H1 (cell line): ENCODE data around the gene SPRN. TPM values are rescaled to one million over a fixed set of nuclear protein-coding genes. Genes with fewer than 3 reads are reported as not detected.

ENCODE experiments used
- CTCF ChIA-PET: fragments of 300-600 bp; sonication (Branson Sonifier 250); formaldehyde crosslinking; loops from one replicate; lab custom pipeline; 2021; ENCODE audit not compliant: partially characterized antibody; lab: Charles Lee
- POLR2A ChIA-PET: fragments of 300-600 bp; sonication (Branson Sonifier 250); formaldehyde crosslinking; loops from one replicate; lab custom pipeline; 2021; ENCODE audit warnings: inconsistent platforms; ENCODE audit not compliant: partially characterized antibody; lab: Charles Lee
- DNase-seq, 2 experiments: peaks; one replicate each; pipeline versions ENCODE4 v3.0.0 to v3.0.0-alpha.2; 2010 to 2022; ENCODE audit warnings: low spot score in 2 of 2, low read depth in 1 of 2, mixed read lengths in 1 of 2
- FAIRE-seq: peaks from 2 replicates; lab custom pipeline; 2011; peaks lifted over from hg19 to GRCh38; lab: Jason Lieb, UNC
- H2AFZ ChIP-seq: 2 replicates; pipeline ENCODE4 v1.8.1; 2012; ENCODE audit warnings: low read length, inconsistent platforms
- H2AK5ac ChIP-seq: 2 replicates; pipeline ENCODE4 v1.6.1; 2013; ENCODE audit warnings: low read depth, low read length
- H2BK120ac ChIP-seq: replicated peaks from 2 replicates; pipeline ENCODE3; 2013; ENCODE audit warnings: low read depth, low read length, inconsistent platforms
- H2BK12ac ChIP-seq: 2 replicates; pipeline ENCODE4 v1.6.1; 2013; ENCODE audit warnings: low read depth, low read length
- H2BK15ac ChIP-seq: 2 replicates; pipeline ENCODE4 v1.6.1; 2013; ENCODE audit warnings: low read length
- H2BK20ac ChIP-seq: 2 replicates; pipeline ENCODE4 v1.6.1; 2013; ENCODE audit warnings: low read length
- H2BK5ac ChIP-seq: 2 replicates; pipeline ENCODE4 v1.6.1; 2013; ENCODE audit warnings: low read depth, low read length
- H3K14ac ChIP-seq: 2 replicates; pipeline ENCODE4 v1.6.1; 2013; ENCODE audit warnings: inconsistent platforms; ENCODE audit not compliant: insufficient read length
- H3K18ac ChIP-seq: 2 replicates; pipeline ENCODE4 v1.6.1; 2013; ENCODE audit warnings: low read length; ENCODE audit errors: extremely low read depth
- H3K23ac ChIP-seq: 2 replicates; pipeline ENCODE4 v1.6.1; 2013; ENCODE audit warnings: inconsistent platforms; ENCODE audit not compliant: insufficient read length
- H3K23me2 ChIP-seq: 2 replicates; pipeline ENCODE4 v1.6.1; 2013; ENCODE audit warnings: low read depth, low read length
- H3K27ac ChIP-seq: 2 replicates; pipeline ENCODE4 v1.6.1; 2011; ENCODE audit warnings: low read depth, low read length, inconsistent platforms
- H3K27me3 ChIP-seq, 4 experiments: replicated peaks in 1 of 4; 1 replicate in 1 of 4; 2 replicates in 3 of 4; pipeline versions ENCODE4 v1.6.1 to v1.8.1; 2011 to 2013; ENCODE audit warnings: low read length in 3 of 4, mild to moderate bottlenecking in 3 of 4, inconsistent platforms in 2 of 4, mixed read lengths in 2 of 4, moderate library complexity in 1 of 4; ENCODE audit not compliant: control insufficient read depth in 3 of 4, insufficient read depth in 3 of 4; ENCODE audit errors: extremely low read depth in 1 of 4
- H3K36me3 ChIP-seq, 4 experiments: 2 replicates each; pipeline versions ENCODE4 v1.6.1 to v1.8.1; 2011 to 2013; ENCODE audit warnings: mild to moderate bottlenecking in 4 of 4, low read length in 3 of 4, moderate library complexity in 2 of 4, control low read depth in 1 of 4, inconsistent platforms in 1 of 4; ENCODE audit not compliant: insufficient read depth in 4 of 4, control insufficient read depth in 2 of 4
- H3K4ac ChIP-seq: replicated peaks from 2 replicates; pipeline ENCODE3; 2013; ENCODE audit warnings: low read length, low read depth, mixed read lengths, inconsistent platforms; ENCODE audit not compliant: insufficient read length
- H3K4me1 ChIP-seq, 4 experiments: replicated peaks in 1 of 4; 1 replicate in 1 of 4; 2 replicates in 3 of 4; pipeline versions ENCODE4 v1.6.1 to v1.8.1; 2011 to 2013; ENCODE audit warnings: low read length in 3 of 4, inconsistent platforms in 2 of 4, mixed read lengths in 1 of 4; ENCODE audit not compliant: insufficient read depth in 4 of 4, control insufficient read depth in 3 of 4
- H3K4me2 ChIP-seq, 2 experiments: 2 replicates each; pipeline versions ENCODE4 v1.6.1 to v1.8.1; 2011 to 2013; ENCODE audit warnings: low read depth in 2 of 2, low read length in 2 of 2, control low read depth in 1 of 2, inconsistent platforms in 1 of 2, mild to moderate bottlenecking in 1 of 2; ENCODE audit not compliant: insufficient read depth in 1 of 2
- H3K4me3 ChIP-seq, 4 experiments: fragments of 200-600, 300-600 bp in 1 of 4; sonication (generic), shearing (Covaris generic), sonication (Bioruptor Twin) in 1 of 4; 2 replicates each; pipeline versions ENCODE4 v1.5.1 to v1.8.1; 2011 to 2016; ENCODE audit warnings: low read length in 4 of 4, low read depth in 3 of 4, control low read depth in 2 of 4, inconsistent platforms in 2 of 4, mild to moderate bottlenecking in 2 of 4, mixed read lengths in 1 of 4, moderate library complexity in 1 of 4; ENCODE audit not compliant: insufficient read depth in 2 of 4; ENCODE audit errors: extremely low read depth in 1 of 4
- H3K56ac ChIP-seq: replicated peaks from 2 replicates; pipeline ENCODE3; 2013; ENCODE audit warnings: low read depth, mild to moderate bottlenecking, mixed read lengths, low read length, inconsistent platforms; ENCODE audit not compliant: insufficient read length
- H3K79me1 ChIP-seq: 2 replicates; pipeline ENCODE4 v1.6.1; 2013; ENCODE audit warnings: low read depth, low read length, control low read depth
- H3K79me2 ChIP-seq, 2 experiments: 2 replicates each; pipeline versions ENCODE4 v1.6.1 to v1.8.1; 2012 to 2013; ENCODE audit warnings: low read length in 2 of 2, mild to moderate bottlenecking in 2 of 2, inconsistent platforms in 1 of 2; ENCODE audit not compliant: insufficient read depth in 2 of 2, control insufficient read depth in 1 of 2
- H3K9ac ChIP-seq, 4 experiments: replicated peaks in 1 of 4; 1 replicate in 1 of 4; 2 replicates in 3 of 4; pipeline versions ENCODE4 v1.6.1 to v1.8.1; 2011 to 2013; ENCODE audit warnings: low read depth in 3 of 4, low read length in 3 of 4, control low read depth in 2 of 4, mild to moderate bottlenecking in 2 of 4, moderate library complexity in 2 of 4, inconsistent platforms in 1 of 4; ENCODE audit errors: extremely low read depth in 1 of 4
- H3K9me3 ChIP-seq, 2 experiments: 2 replicates each; pipeline versions ENCODE4 v1.6.1 to v1.8.1; 2012 to 2013; ENCODE audit warnings: mild to moderate bottlenecking in 2 of 2, moderate library complexity in 2 of 2, control low read depth in 1 of 2, inconsistent platforms in 1 of 2, low read depth in 1 of 2, low read length in 1 of 2, mixed read lengths in 1 of 2; ENCODE audit not compliant: insufficient read depth in 2 of 2
- H4K20me1 ChIP-seq, 2 experiments: replicated peaks in 1 of 2; 2 replicates each; pipeline versions ENCODE3 to v1.8.1; 2011 to 2013; ENCODE audit warnings: inconsistent platforms in 2 of 2, low read length in 2 of 2, mild to moderate bottlenecking in 1 of 2; ENCODE audit not compliant: insufficient read depth in 2 of 2, control insufficient read depth in 1 of 2
- H4K5ac ChIP-seq: 2 replicates; pipeline ENCODE4 v1.6.1; 2013; ENCODE audit warnings: low read length, low read depth, mixed read lengths, inconsistent platforms; ENCODE audit not compliant: insufficient read length
- H4K8ac ChIP-seq: 2 replicates; pipeline ENCODE4 v1.8.0; 2013; ENCODE audit warnings: mild to moderate bottlenecking, moderate library complexity, low read length, inconsistent platforms; ENCODE audit not compliant: insufficient read depth; ENCODE audit errors: extremely low read depth
- H4K91ac ChIP-seq: replicated peaks from 2 replicates; pipeline ENCODE3; 2013; ENCODE audit warnings: low read length, mixed read lengths, inconsistent platforms; ENCODE audit not compliant: insufficient read length
- BACH1 ChIP-seq: IDR thresholded peaks from 2 replicates; pipeline ENCODE4 v1.6.1; 2012; ENCODE audit warnings: low read length, improper control_type of control experiment
- CHD1 ChIP-seq: IDR thresholded peaks from 2 replicates; pipeline ENCODE4 v1.6.1; 2012; ENCODE audit warnings: low read depth, low read length, improper control_type of control experiment
- KDM1A ChIP-seq: fragments of 200-600, 300-600 bp; sonication (generic); IDR thresholded peaks from 2 replicates; pipeline ENCODE4 v1.7.1; 2016; ENCODE audit warnings: mild to moderate bottlenecking, low read length, borderline replicate concordance
- NRF1 ChIP-seq: IDR thresholded peaks from 2 replicates; pipeline ENCODE4 v1.6.1; 2011; ENCODE audit warnings: mild to moderate bottlenecking, low read depth, low read length, improper control_type of control experiment
- RAD21 ChIP-seq, 2 experiments: IDR thresholded peaks in 1 of 2; conservative IDR thresholded peaks in 1 of 2; 2 replicates each; pipeline ENCODE4 v1.6.1; 2011; ENCODE audit warnings: low read depth in 2 of 2, low read length in 2 of 2, improper control_type of control experiment in 1 of 2, inconsistent platforms in 1 of 2, mild to moderate bottlenecking in 1 of 2, moderate library complexity in 1 of 2
- RBBP5 ChIP-seq: IDR thresholded peaks from 2 replicates; pipeline ENCODE4 v1.7.1; 2012; ENCODE audit warnings: low read depth, mild to moderate bottlenecking, inconsistent platforms, low read length, moderate library complexity, borderline replicate concordance
- RNF2 ChIP-seq: fragments of 200-900, 300-1000 bp; sonication (generic); IDR thresholded peaks from 2 replicates; pipeline ENCODE4 v1.7.1; 2016; ENCODE audit warnings: borderline replicate concordance, low read depth, mild to moderate bottlenecking, antibody characterized with exemption, low read length; ENCODE audit not compliant: poor library complexity, severe bottlenecking; ENCODE audit errors: missing control alignments
- SP2 ChIP-seq: IDR thresholded peaks from 2 replicates; pipeline ENCODE4 v1.6.1; 2012; ENCODE audit warnings: mild to moderate bottlenecking, low read length, inconsistent platforms
- YY1 ChIP-seq: IDR thresholded peaks from 2 replicates; pipeline ENCODE4 v1.6.1; 2011; ENCODE audit warnings: low read depth, mild to moderate bottlenecking, low read length
- WGBS, 2 experiments: shearing (Covaris generic) in 1 of 2; methylation state at CpG; one replicate each; pipeline versions ENCODE4 v1.1.6 to v1.1.7; 2013 to 2015; ENCODE audit warnings: low lambda C conversion rate in 2 of 2, mixed read lengths in 2 of 2, inconsistent platforms in 1 of 2, low coverage in 1 of 2, missing lambda C conversion rate in 1 of 2; ENCODE audit not compliant: insufficient replicate concordance in 2 of 2, insufficient coverage in 1 of 2, insufficient read length in 1 of 2; ENCODE audit errors: extremely low coverage in 1 of 2, missing lambda C conversion rate in 1 of 2; 5-methylcytosine and 5-hydroxymethylcytosine counted together
- polyA plus RNA-seq, 7 experiments: library from polyadenylated mRNA; depleted of rRNA in 3 of 7; stranded (reverse) in 5 of 7; unstranded in 2 of 7; fragments of >200 nt in 5 of 7; fragments of 200-250 nt in 2 of 7; gene quantifications; 1 replicate in 5 of 7; 2 replicates in 1 of 7; 4 replicates in 1 of 7; pipeline versions ENCODE4 v1.2.1 to v1.2.3, GENCODE V29; 2011 to 2013; ENCODE audit warnings: missing spikeins in 2 of 7, mixed read lengths in 2 of 7
- total RNA-seq: library from RNA; stranded (reverse); fragmentation: NEBNext Ultra II Directional; extraction: Animal tissue kit (Norgen Biotek cat#: 25700); gene quantifications from 2 replicates; pipeline ENCODE4 v1.2.1, GENCODE V29; 2021
- TF ChIP-seq, protein P1 (sequence below): IDR thresholded peaks from 2 replicates; pipeline ENCODE4 v1.6.1; 2011; ENCODE audit warnings: low read length, improper control_type of control experiment
- TF ChIP-seq, protein P2 (sequence below): IDR thresholded peaks from 2 replicates; pipeline ENCODE4 v1.6.1; 2012; ENCODE audit warnings: low read length, inconsistent platforms

The SPRN gene
- total and polyA plus RNA-seq, 2 of the 8 experiments (the other 6 are each of a cell fraction or from before 2014, with no cell fraction given), result 0.23 to 0.24 TPM

DNA sequence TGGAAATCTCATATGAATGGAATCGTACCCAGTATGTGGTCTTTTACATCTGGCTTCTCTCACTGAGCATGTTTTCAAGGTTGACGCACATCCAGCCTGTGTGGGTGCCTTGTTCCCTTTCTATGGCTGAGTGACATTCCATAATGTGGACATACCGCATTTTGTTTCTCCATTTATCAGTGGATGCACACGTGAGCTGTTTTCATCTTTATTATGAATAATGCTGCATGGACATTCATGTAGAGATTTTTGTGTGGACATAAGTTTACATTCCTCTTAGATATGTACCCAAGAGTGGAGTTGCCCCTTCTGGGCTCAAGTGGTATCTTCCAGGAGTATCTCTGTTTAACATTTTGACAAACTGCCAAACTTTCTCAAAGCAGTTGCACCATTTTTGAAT lies 28.0 kb upstream of the SPRN start:
- H2AFZ ChIP-seq, result no peak overlapping the region
- H3K18ac ChIP-seq, result no peak overlapping the region
- no peaks in the 10 kb centered on the region for H3K27me3 ChIP-seq
- no peak for DNase-seq
- H3K79me2 ChIP-seq, result no peaks in the 10 kb centered on the region
- no peak overlapping the region for H3K4me2 ChIP-seq
- no peak overlapping the region for H2BK120ac ChIP-seq
- no peak overlapping the region for H4K8ac ChIP-seq
- no peak overlapping the region for H3K4me3 ChIP-seq
- TF ChIP-seq, protein P1, sequence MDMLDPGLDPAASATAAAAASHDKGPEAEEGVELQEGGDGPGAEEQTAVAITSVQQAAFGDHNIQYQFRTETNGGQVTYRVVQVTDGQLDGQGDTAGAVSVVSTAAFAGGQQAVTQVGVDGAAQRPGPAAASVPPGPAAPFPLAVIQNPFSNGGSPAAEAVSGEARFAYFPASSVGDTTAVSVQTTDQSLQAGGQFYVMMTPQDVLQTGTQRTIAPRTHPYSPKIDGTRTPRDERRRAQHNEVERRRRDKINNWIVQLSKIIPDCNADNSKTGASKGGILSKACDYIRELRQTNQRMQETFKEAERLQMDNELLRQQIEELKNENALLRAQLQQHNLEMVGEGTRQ, result no peak
- TF ChIP-seq RNF2 (no peak), YY1 (no peak), NRF1 (no peak), CHD1 (no peak), RBBP5 (no peak), SP2 (no peak), KDM1A (no peak), RAD21 (IDR thresholded peaks at IDR 0.05 in 1 of 2, conservative IDR thresholded peaks at IDR 0.05 in 1 of 2; ENCODE audit: low read depth in 2 of 2, low read length in 2 of 2) (no peak), BACH1 (no peak)
- TF ChIP-seq, protein P2, sequence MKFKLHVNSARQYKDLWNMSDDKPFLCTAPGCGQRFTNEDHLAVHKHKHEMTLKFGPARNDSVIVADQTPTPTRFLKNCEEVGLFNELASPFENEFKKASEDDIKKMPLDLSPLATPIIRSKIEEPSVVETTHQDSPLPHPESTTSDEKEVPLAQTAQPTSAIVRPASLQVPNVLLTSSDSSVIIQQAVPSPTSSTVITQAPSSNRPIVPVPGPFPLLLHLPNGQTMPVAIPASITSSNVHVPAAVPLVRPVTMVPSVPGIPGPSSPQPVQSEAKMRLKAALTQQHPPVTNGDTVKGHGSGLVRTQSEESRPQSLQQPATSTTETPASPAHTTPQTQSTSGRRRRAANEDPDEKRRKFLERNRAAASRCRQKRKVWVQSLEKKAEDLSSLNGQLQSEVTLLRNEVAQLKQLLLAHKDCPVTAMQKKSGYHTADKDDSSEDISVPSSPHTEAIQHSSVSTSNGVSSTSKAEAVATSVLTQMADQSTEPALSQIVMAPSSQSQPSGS, result no peak
- no peak overlapping the region for H3K23ac ChIP-seq
- no peak for FAIRE-seq
- no peaks in the 10 kb centered on the region for H3K36me3 ChIP-seq
- H3K14ac ChIP-seq, result no peak overlapping the region
- POLR2A ChIA-PET, result no interaction called here
- H3K79me1 ChIP-seq, result no peaks in the 10 kb centered on the region
- peaks cover 55 to 72% of the 10 kb centered on the region in 2 experiments for H3K9me3 ChIP-seq
- H3K9ac ChIP-seq, result no peak overlapping the region
- H4K5ac ChIP-seq, result no peak overlapping the region
- H3K23me2 ChIP-seq, result no peaks in the 10 kb centered on the region
- H3K27ac ChIP-seq, result no peak overlapping the region
- H2BK15ac ChIP-seq, result no peak overlapping the region
- H3K4ac ChIP-seq, result no peak overlapping the region
- H3K4me1 ChIP-seq, result no peaks in the 10 kb centered on the region
- no peak overlapping the region for H2AK5ac ChIP-seq
- H4K20me1 ChIP-seq, result no peaks in the 10 kb centered on the region
- WGBS, 2 experiments, result 71% methylated on average over 4 of the region's 4 CpGs; no CpG with 5 or more reads in 1 of the 2 experiments
- H3K56ac ChIP-seq, result no peak overlapping the region
- H2BK20ac ChIP-seq, result no peak overlapping the region
- no peak overlapping the region for H4K91ac ChIP-seq
- CTCF ChIA-PET, result no interaction called here
- H2BK5ac ChIP-seq, result no peak overlapping the region
- no peak overlapping the region for H2BK12ac ChIP-seq
